ENCODE results near the gene RANBP3. TPM values are rescaled to one million over a fixed set of nuclear protein-coding genes. Genes with fewer than 3 reads are reported as not detected.

The RANBP3 gene
- total RNA-seq, 2 donors from 2014 or later: 77.4 to 81.4 TPM

DNA sequence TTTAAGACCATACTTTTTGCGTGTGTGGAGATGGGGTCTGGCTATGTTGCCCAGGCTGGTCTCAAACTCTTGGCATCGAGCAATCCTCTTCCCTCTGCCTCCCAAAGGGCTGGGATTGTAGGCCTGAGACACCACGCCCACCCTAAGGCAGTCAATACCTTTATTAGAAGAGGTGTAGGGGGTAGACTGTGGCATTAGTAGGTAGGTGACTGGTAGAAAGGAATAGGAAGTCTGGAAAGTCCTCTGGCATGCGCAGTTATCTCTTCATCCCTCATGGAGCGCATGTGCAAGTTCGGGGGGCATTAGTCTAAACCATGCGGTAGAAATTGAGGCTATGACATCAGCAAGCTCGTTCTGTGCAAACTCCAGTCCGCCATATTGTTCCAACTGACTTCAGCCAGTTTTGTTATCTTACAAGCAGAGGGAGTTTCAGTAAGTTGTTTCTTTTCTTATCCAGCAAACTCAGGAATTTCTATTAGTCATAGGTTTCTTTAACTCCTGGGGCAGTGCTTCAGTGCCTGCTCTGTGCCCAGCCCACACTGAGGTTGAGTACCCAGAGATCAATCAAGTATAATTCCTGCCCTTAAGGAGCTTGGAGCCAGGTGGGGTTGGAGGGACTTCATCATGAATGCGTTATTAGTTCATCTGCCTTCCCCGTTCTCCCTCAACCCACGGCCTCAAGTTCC lies 7.3 kb upstream of the RANBP3 start:
- Mint-ChIP-seq H3K36me3 (ENCODE audit: low read depth) (no peaks in the 10 kb centered on the region), H3K27ac (no peak overlapping the region), H3K9me3 (no peaks in the 10 kb centered on the region), H3K27me3 (ENCODE audit: insufficient read depth) (peaks cover 5% of the 10 kb centered on the region), H3K4me1 (peaks cover 6% of the 10 kb centered on the region), H3K4me3 (no peak overlapping the region)
- H3K36me3 ChIP-seq (ENCODE audit: control insufficient read depth, insufficient read depth, low read length): no peaks in the 10 kb centered on the region
- H3K9ac ChIP-seq (ENCODE audit: extremely low read depth, low read length, poor library complexity, severe bottlenecking): no peak overlapping the region
- H3K4me1 ChIP-seq (ENCODE audit: control insufficient read depth, insufficient read depth, low read length): no peaks in the 10 kb centered on the region
- 92% methylated on average over 10 to 12 of the region's 12 CpGs for WGBS, 2 experiments (ENCODE audit: insufficient coverage in 1 of 2, insufficient read length in 1 of 2)
- TF ChIP-seq, protein P1, sequence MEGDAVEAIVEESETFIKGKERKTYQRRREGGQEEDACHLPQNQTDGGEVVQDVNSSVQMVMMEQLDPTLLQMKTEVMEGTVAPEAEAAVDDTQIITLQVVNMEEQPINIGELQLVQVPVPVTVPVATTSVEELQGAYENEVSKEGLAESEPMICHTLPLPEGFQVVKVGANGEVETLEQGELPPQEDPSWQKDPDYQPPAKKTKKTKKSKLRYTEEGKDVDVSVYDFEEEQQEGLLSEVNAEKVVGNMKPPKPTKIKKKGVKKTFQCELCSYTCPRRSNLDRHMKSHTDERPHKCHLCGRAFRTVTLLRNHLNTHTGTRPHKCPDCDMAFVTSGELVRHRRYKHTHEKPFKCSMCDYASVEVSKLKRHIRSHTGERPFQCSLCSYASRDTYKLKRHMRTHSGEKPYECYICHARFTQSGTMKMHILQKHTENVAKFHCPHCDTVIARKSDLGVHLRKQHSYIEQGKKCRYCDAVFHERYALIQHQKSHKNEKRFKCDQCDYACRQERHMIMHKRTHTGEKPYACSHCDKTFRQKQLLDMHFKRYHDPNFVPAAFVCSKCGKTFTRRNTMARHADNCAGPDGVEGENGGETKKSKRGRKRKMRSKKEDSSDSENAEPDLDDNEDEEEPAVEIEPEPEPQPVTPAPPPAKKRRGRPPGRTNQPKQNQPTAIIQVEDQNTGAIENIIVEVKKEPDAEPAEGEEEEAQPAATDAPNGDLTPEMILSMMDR (conservative IDR thresholded peaks at IDR 0.05): no peak
- no peaks in the 10 kb centered on the region for H3K9me3 ChIP-seq (ENCODE audit: control insufficient read depth, low read length)
- H3K27me3 ChIP-seq (ENCODE audit: control insufficient read depth, insufficient read depth, low read length, poor library complexity, severe bottlenecking): no peaks in the 10 kb centered on the region
- no peak overlapping the region for H3K4me3 ChIP-seq (ENCODE audit: low read length)
- H3K27ac ChIP-seq (ENCODE audit: low read depth, low read length): no peak overlapping the region
- DNase-seq: no peak

DNA sequence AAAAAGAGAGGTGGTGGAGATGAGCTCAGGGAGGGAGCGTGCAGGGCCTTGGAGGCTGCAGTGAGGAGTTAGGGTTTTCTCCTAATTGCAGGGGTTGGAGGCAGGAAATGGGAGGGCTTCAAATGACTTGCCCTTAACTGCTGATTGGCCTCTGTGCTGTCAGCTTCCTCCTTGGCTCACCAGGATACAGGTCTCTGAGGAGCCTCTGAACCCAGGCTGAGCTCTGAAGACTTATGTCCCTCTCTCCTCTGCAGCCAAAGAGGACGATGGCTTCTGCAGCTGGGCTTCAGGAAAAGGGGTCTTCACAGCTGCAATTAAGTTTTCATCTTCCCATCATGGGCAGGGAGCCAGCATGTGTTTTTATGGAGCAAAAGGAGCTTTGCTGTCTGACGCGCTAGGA lies 6.7 kb upstream of the RANBP3 start:
- H3K36me3 ChIP-seq (ENCODE audit: control insufficient read depth, insufficient read depth, low read length): no peaks in the 10 kb centered on the region
- Mint-ChIP-seq H3K4me3 (no peak overlapping the region), H3K36me3 (ENCODE audit: low read depth) (no peaks in the 10 kb centered on the region), H3K9me3 (no peaks in the 10 kb centered on the region), H3K27me3 (ENCODE audit: insufficient read depth) (peaks cover 5% of the 10 kb centered on the region), H3K27ac (no peak overlapping the region), H3K4me1 (peaks cover 7% of the 10 kb centered on the region)
- H3K4me3 ChIP-seq (ENCODE audit: low read length): no peak overlapping the region
- H3K9me3 ChIP-seq (ENCODE audit: control insufficient read depth, low read length): no peaks in the 10 kb centered on the region
- no peak for DNase-seq
- TF ChIP-seq, protein P1 (conservative IDR thresholded peaks at IDR 0.05): no peak
- 91 to 92% methylated on average over 4 of the region's 4 CpGs for WGBS, 2 experiments (ENCODE audit: insufficient coverage in 1 of 2, insufficient read length in 1 of 2)
- no peaks in the 10 kb centered on the region for H3K27me3 ChIP-seq (ENCODE audit: control insufficient read depth, insufficient read depth, low read length, poor library complexity, severe bottlenecking)
- no peak overlapping the region for H3K27ac ChIP-seq (ENCODE audit: low read depth, low read length)
- no peak overlapping the region for H3K9ac ChIP-seq (ENCODE audit: extremely low read depth, low read length, poor library complexity, severe bottlenecking)
- H3K4me1 ChIP-seq (ENCODE audit: control insufficient read depth, insufficient read depth, low read length): no peaks in the 10 kb centered on the region

DNA sequence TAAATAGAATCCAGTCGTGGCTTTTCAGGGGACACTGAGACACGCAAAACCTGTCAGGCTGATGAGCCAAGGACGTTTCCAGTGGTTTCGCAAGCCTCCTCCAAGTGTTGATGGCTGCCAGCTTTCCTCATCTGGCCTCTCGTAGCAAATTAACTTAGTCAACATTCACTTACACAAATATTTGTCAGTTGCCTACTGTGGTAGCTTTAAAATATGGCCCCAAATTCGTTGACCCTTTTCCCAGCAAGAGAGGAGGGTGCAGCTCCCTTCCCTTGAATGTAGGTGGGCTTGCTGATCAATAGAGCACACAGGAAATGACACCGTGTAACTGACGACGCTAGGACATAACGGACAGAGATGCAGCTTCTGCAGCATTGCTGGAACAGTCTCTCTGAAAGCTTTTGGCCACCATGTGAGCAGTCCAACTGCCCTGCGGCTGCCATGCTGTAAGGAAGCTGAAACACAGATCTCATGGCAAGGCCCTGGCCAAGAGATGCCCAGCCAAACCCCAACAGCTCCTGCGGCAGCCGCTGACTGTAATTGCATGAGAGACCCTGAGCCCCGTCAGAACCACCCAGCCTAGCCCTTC lies 5.5 kb upstream of the RANBP3 start:
- Mint-ChIP-seq H3K27ac (no peak overlapping the region), H3K27me3 (ENCODE audit: insufficient read depth) (peaks cover 2% of the 10 kb centered on the region), H3K36me3 (ENCODE audit: low read depth) (no peaks in the 10 kb centered on the region), H3K4me1 (peaks cover 8% of the 10 kb centered on the region), H3K4me3 (no peak overlapping the region), H3K9me3 (no peaks in the 10 kb centered on the region)
- Histone ChIP-seq H3K9ac (ENCODE audit: extremely low read depth, low read length, poor library complexity, severe bottlenecking) (no peak overlapping the region), H3K4me3 (ENCODE audit: low read length) (no peak overlapping the region), H3K27ac (ENCODE audit: low read depth, low read length) (no peak overlapping the region), H3K9me3 (ENCODE audit: control insufficient read depth, low read length) (no peaks in the 10 kb centered on the region), H3K27me3 (ENCODE audit: control insufficient read depth, insufficient read depth, low read length, poor library complexity, severe bottlenecking) (no peaks in the 10 kb centered on the region), H3K4me1 (ENCODE audit: control insufficient read depth, insufficient read depth, low read length) (peaks cover 3% of the 10 kb centered on the region), H3K36me3 (ENCODE audit: control insufficient read depth, insufficient read depth, low read length) (no peaks in the 10 kb centered on the region)
- WGBS, 2 experiments (ENCODE audit: insufficient coverage in 1 of 2, insufficient read length in 1 of 2): 88% methylated on average over 8 to 14 of the region's 14 CpGs
- no peak for DNase-seq
- TF ChIP-seq, protein P1 (conservative IDR thresholded peaks at IDR 0.05): no peak

All from endodermal cell (in vitro differentiated cells).